Measurements from ENCODE around the gene CEACAM16. TPM values are rescaled to one million over a fixed set of nuclear protein-coding genes. Genes with fewer than 3 reads are reported as not detected.

Gene CEACAM16
- total RNA-seq, 1 experiment from 2014 or later, result not detected

DNA sequence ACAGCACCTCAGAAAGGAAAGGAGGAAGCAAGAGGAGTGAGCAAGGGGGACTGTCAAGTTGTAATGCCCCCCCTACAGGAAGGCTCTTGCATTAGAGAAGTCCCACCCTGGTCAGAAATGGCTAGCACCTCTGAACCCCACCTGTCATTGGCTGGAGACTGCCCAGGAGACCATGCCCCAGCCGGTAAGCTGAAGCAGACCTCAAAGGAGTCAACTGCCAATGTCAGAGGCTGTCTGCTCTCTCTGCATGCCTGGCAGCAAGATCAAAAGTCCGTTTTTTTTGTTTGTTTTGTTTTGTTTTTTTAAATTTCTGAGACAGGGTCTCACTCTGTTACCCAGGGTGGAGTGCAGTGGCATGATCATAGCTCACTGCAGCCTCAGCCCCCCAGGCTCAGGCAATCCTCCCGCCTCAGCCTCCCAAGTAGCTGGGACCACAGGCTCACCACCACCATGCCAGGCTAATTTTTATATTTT, 41.4 kb downstream of the CEACAM16 start:
- H3K27me3 ChIP-seq (ENCODE audit: insufficient read depth, low read depth), result no peaks in the 10 kb centered on the region
- ChIA-PET POLR2A (ENCODE audit: unreplicated experiment) (no interaction called here), CTCF (no interaction called here)
- no peaks in the 10 kb centered on the region for H3K9me3 ChIP-seq (ENCODE audit: insufficient read depth, low read depth)
- no peak for DNase-seq
- no peaks in the 10 kb centered on the region for H3K79me2 ChIP-seq (ENCODE audit: low read depth)
- TF ChIP-seq, protein P1, sequence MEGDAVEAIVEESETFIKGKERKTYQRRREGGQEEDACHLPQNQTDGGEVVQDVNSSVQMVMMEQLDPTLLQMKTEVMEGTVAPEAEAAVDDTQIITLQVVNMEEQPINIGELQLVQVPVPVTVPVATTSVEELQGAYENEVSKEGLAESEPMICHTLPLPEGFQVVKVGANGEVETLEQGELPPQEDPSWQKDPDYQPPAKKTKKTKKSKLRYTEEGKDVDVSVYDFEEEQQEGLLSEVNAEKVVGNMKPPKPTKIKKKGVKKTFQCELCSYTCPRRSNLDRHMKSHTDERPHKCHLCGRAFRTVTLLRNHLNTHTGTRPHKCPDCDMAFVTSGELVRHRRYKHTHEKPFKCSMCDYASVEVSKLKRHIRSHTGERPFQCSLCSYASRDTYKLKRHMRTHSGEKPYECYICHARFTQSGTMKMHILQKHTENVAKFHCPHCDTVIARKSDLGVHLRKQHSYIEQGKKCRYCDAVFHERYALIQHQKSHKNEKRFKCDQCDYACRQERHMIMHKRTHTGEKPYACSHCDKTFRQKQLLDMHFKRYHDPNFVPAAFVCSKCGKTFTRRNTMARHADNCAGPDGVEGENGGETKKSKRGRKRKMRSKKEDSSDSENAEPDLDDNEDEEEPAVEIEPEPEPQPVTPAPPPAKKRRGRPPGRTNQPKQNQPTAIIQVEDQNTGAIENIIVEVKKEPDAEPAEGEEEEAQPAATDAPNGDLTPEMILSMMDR (conservative IDR thresholded peaks at IDR 0.05), result no peak
- no peak for TF ChIP-seq EZH2 (IDR thresholded peaks at IDR 0.05; ENCODE audit: low read depth)
- H2AFZ ChIP-seq, result no peak overlapping the region
- H3K36me3 ChIP-seq (ENCODE audit: low read depth), result no peaks in the 10 kb centered on the region
- no peak overlapping the region for H3K4me3 ChIP-seq
- peaks cover 76% of the 10 kb centered on the region for H3K4me1 ChIP-seq (replicated peaks; ENCODE audit: insufficient read depth)
- peak overlapping the region; percentile 99 for H3K27ac ChIP-seq
- intact Hi-C loops (cut with micrococcal nuclease; ENCODE audit: unreplicated experiment), result no loop called here
- H3K4me2 ChIP-seq, result peak overlapping the region; percentile 52; the same call in 1 of the 2 replicates
- H3F3A ChIP-seq (ENCODE audit: insufficient read depth, low read depth), result peaks cover 54% of the 10 kb centered on the region
- no peaks in the 10 kb centered on the region for H3K9me2 ChIP-seq (ENCODE audit: insufficient read depth)
- BruUV-seq (replicated peaks), result no TSS peak
- H4K20me1 ChIP-seq (ENCODE audit: insufficient read depth), result no peaks in the 10 kb centered on the region

DNA sequence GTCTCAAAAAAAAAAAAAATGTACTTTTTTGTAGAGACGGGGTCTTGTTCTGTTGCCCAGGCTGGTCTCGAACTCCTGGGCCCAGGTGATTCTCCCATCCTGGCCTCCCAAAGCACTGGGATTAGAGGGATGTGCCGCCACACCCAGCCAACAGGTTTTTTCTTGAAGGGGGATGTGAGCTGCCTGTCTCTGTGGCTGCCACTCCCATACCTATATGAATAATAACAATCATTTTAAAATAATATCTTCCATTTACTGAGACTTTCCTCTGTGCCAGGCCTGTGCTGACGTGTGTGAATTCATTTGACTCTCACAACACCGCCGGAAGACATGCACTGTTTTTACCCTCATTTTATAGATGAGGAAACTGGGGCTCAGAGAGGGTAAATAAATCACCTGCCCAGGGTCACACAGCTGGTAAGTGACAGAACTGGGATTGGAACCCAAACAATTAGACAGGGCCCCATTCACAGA, 42.3 kb downstream of the CEACAM16 start:
- Histone ChIP-seq H3K27ac (peak overlapping the region; percentile 99), H3K36me3 (ENCODE audit: low read depth) (no peaks in the 10 kb centered on the region), H3K9me3 (ENCODE audit: insufficient read depth, low read depth) (no peaks in the 10 kb centered on the region), H3K4me1 (replicated peaks; ENCODE audit: insufficient read depth) (peaks cover 74% of the 10 kb centered on the region), H3K27me3 (ENCODE audit: insufficient read depth, low read depth) (no peaks in the 10 kb centered on the region), H3K79me2 (ENCODE audit: low read depth) (no peaks in the 10 kb centered on the region), H3K9me2 (ENCODE audit: insufficient read depth) (no peaks in the 10 kb centered on the region), H3K4me3 (no peak overlapping the region), H3K4me2 (peak overlapping the region; percentile 52), H3F3A (ENCODE audit: insufficient read depth, low read depth) (peaks cover 50% of the 10 kb centered on the region), H2AFZ (no peak overlapping the region), H4K20me1 (ENCODE audit: insufficient read depth) (no peaks in the 10 kb centered on the region)
- peak; percentile 48 to 87 for DNase-seq
- POLR2A ChIA-PET (ENCODE audit: unreplicated experiment), result interaction anchor here (0.6 to 0.7 kb wide), 4 partner anchors 9 to 480 kb away, joined by 4 to 6 read pairs (median 5); no protein-coding TSS in a partner anchor
- no peak for TF ChIP-seq EZH2 (IDR thresholded peaks at IDR 0.05; ENCODE audit: low read depth)
- TF ChIP-seq, protein P1 (conservative IDR thresholded peaks at IDR 0.05), result no peak
- no TSS peak for BruUV-seq (replicated peaks)
- CTCF ChIA-PET, result interaction anchor here (0.5 to 1.1 kb wide), 7 partner anchors 10 to 995 kb away, joined by 3 to 16 read pairs (median 7); no protein-coding TSS in a partner anchor
- intact Hi-C loops (cut with micrococcal nuclease; ENCODE audit: unreplicated experiment), result loop anchor here (1.0 kb wide), 1 partner anchor 49 kb away; no protein-coding TSS in a partner anchor

DNA sequence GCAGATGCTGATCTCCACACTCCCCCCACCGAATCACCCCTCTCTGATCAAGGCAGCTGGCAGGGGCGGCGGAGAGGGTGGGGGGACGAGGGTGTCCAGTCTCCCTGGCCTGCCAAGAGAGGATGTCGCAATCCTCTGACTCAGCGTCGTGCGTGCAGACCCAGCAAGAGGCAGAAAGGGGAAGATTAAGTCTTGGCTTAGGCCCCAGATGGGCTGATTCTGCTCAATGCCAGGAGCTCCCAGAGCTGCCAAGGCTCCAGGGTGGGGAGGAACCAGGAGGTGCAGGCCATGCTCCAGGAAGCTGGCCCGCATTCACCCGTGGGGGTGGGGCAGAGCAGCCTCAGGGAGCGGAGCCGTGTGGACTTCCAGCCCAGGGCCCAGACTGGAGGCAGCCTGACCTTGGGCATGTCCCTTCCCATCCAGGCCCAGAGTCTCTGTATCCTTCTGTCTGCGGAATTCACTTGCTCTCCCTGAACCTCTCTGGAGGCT, 42.9 kb downstream of the CEACAM16 start:
- Histone ChIP-seq H3K27me3 (ENCODE audit: insufficient read depth, low read depth) (no peaks in the 10 kb centered on the region), H4K20me1 (ENCODE audit: insufficient read depth) (no peaks in the 10 kb centered on the region), H3K79me2 (ENCODE audit: low read depth) (no peaks in the 10 kb centered on the region), H3K4me3 (peak overlapping the region; percentile 44; the same call in 1 of the 2 replicates), H3K36me3 (ENCODE audit: low read depth) (no peaks in the 10 kb centered on the region), H3K9me3 (ENCODE audit: insufficient read depth, low read depth) (no peaks in the 10 kb centered on the region), H3F3A (ENCODE audit: insufficient read depth, low read depth) (peaks cover 49% of the 10 kb centered on the region), H3K4me2 (peak overlapping the region; percentile 82), H3K27ac (peak overlapping the region; percentile 99), H3K4me1 (replicated peaks; ENCODE audit: insufficient read depth) (peaks cover 80% of the 10 kb centered on the region), H2AFZ (peak overlapping the region; percentile 39; the same call in 1 of the 2 replicates), H3K9me2 (ENCODE audit: insufficient read depth) (no peaks in the 10 kb centered on the region)
- POLR2A ChIA-PET (ENCODE audit: unreplicated experiment), result interaction anchor here (0.6 to 0.7 kb wide), 4 partner anchors 28 to 480 kb away, joined by 3 to 6 read pairs (median 4); no protein-coding TSS in a partner anchor
- CTCF ChIA-PET, result interaction anchor here (0.6 to 1.4 kb wide), 7 partner anchors 11 to 996 kb away, joined by 3 to 16 read pairs (median 7); no protein-coding TSS in a partner anchor
- TF ChIP-seq, protein P1 (conservative IDR thresholded peaks at IDR 0.05), result no peak
- TF ChIP-seq EZH2 (IDR thresholded peaks at IDR 0.05; ENCODE audit: low read depth), result no peak
- intact Hi-C loops (cut with micrococcal nuclease; ENCODE audit: unreplicated experiment), result loop anchor here (1.0 kb wide), 1 partner anchor 50 kb away; no protein-coding TSS in a partner anchor
- DNase-seq, result peak; percentile 97 to 99
- no TSS peak for BruUV-seq (replicated peaks)
